PC-3 (cell line): Measurements from ENCODE around the gene MTMR1.

Experiments
- CTCF ChIP-seq: fragments of 300-600 bp; sonication (generic); conservative IDR thresholded peaks from 2 replicates; pipeline ENCODE4 v1.5.1; 2017; ENCODE audit warnings: antibody characterized with exemption, low read depth, mild to moderate bottlenecking, low read length
- EZH2 ChIP-seq: fragments of 300-600 bp; sonication (generic); IDR thresholded peaks from one replicate; pipeline ENCODE4 v1.6.1; 2017; ENCODE audit warnings: antibody characterized with exemption, mild to moderate bottlenecking, low read length; ENCODE audit not compliant: unreplicated experiment
- EZH2phosphoT487 ChIP-seq: fragments of 300-600 bp; sonication (generic); IDR thresholded peaks from 2 replicates; pipeline ENCODE4 v1.6.1; 2018; ENCODE audit warnings: mild to moderate bottlenecking, antibody characterized with exemption, low read length, borderline replicate concordance

DNA sequence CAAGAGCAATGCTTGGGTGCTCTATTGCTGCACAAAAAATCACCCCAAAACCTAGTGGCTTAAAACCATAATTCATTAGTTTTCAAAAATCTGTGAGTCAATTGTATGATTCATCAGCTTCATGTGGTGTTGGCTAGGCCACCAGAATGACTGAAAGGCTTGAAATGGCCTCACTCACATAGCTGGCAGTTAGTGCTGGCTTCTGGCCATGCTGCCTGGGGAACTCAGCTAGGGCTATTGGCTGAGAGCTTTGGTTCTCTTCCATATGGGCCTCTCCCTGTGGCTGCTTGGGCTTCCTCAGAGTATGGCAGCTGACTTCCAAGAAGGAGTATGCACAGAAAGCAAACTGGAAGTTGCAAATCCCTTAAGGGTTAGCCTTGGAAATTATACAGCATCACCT, 3.1 kb upstream of the MTMR1 start:
- TF ChIP-seq CTCF (no peak), EZH2 (no peak), EZH2phosphoT487 (no peak)
